ENCODE results near the gene TSC22D4. TPM values are rescaled to one million over a fixed set of nuclear protein-coding genes. Genes with fewer than 3 reads are reported as not detected.

TSC22D4 gene
- total RNA-seq, 4 donors from 2014 or later: 26.2 to 51.4 (median 33.1) TPM

- Histone ChIP-seq H3K4me3 (peak overlapping the region; percentile 76 to 85 (median 80)), H3K4me1 (peaks cover 23 to 37% (median 35%) of the 10 kb centered on the region in 4 donors), H3K36me3 (peaks cover 0 to 20% (median 15%) of the 10 kb centered on the region in 4 donors), H3K27ac (replicated peaks in 1 of 4) (peak overlapping the region; percentile 97 to 100 (median 98)), H3K27me3 (peaks cover 0 to 6% (median 0%) of the 10 kb centered on the region in 4 donors), H3K9me3 (no peaks in the 10 kb centered on the region)
- TF ChIP-seq EP300 (IDR thresholded peaks at IDR 0.05): no peak
- no peak for TF ChIP-seq POLR2AphosphoS5 (IDR thresholded peaks at IDR 0.05)
- TF ChIP-seq POLR2A (IDR thresholded peaks at IDR 0.05; ENCODE audit: low read depth): no peak
- TF ChIP-seq, protein P1, sequence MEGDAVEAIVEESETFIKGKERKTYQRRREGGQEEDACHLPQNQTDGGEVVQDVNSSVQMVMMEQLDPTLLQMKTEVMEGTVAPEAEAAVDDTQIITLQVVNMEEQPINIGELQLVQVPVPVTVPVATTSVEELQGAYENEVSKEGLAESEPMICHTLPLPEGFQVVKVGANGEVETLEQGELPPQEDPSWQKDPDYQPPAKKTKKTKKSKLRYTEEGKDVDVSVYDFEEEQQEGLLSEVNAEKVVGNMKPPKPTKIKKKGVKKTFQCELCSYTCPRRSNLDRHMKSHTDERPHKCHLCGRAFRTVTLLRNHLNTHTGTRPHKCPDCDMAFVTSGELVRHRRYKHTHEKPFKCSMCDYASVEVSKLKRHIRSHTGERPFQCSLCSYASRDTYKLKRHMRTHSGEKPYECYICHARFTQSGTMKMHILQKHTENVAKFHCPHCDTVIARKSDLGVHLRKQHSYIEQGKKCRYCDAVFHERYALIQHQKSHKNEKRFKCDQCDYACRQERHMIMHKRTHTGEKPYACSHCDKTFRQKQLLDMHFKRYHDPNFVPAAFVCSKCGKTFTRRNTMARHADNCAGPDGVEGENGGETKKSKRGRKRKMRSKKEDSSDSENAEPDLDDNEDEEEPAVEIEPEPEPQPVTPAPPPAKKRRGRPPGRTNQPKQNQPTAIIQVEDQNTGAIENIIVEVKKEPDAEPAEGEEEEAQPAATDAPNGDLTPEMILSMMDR (IDR thresholded peaks at IDR 0.05): no peak
- intact Hi-C loops (cut with DNase I): no loop called here
- no peak for DNase-seq (ENCODE audit: extremely low spot score)
- WGBS: 51% methylated on average over 13 of the region's 16 CpGs
Observed at GRCh38 chr7:100427762-100428198, 51.2 kb downstream of the TSC22D4 start.

- Histone ChIP-seq H3K27me3 (peaks cover 0 to 6% (median 0%) of the 10 kb centered on the region in 4 donors), H3K4me3 (no peak overlapping the region), H3K4me1 (peaks cover 12 to 24% (median 23%) of the 10 kb centered on the region in 4 donors), H3K9me3 (no peaks in the 10 kb centered on the region), H3K36me3 (peaks cover 0 to 13% (median 7%) of the 10 kb centered on the region in 4 donors), H3K27ac (replicated peaks in 1 of 4) (no peak overlapping the region)
- no peak for DNase-seq (ENCODE audit: extremely low spot score)
- intact Hi-C loops (cut with DNase I): no loop called here
- no peak for TF ChIP-seq POLR2AphosphoS5 (IDR thresholded peaks at IDR 0.05)
- TF ChIP-seq, protein P1 (IDR thresholded peaks at IDR 0.05): no peak
- no peak for TF ChIP-seq POLR2A (IDR thresholded peaks at IDR 0.05; ENCODE audit: low read depth)
- no peak for TF ChIP-seq EP300 (IDR thresholded peaks at IDR 0.05)
Observed at GRCh38 chr7:100426516-100426915, 52.5 kb downstream of the TSC22D4 start.

GRCh38 chr7:100425347-100425746 lies 53.7 kb downstream of the TSC22D4 start:
- intact Hi-C loops (cut with DNase I): no loop called here
- no peak overlapping the region for H3K27ac ChIP-seq (replicated peaks in 1 of 4)
- no peak for DNase-seq (ENCODE audit: extremely low spot score)
- H3K4me1 ChIP-seq: peaks cover under 1 to 12% (median 11%) of the 10 kb centered on the region in 4 donors
- H3K36me3 ChIP-seq: peaks cover 0 to 4% (median 0%) of the 10 kb centered on the region in 4 donors
- 69% methylated on average over 1 of the region's 1 CpG for whole genome bisulfite sequencing
- TF ChIP-seq POLR2A (IDR thresholded peaks at IDR 0.05; ENCODE audit: low read depth) (no peak), POLR2AphosphoS5 (IDR thresholded peaks at IDR 0.05) (no peak), EP300 (IDR thresholded peaks at IDR 0.05) (no peak)
- TF ChIP-seq, protein P1 (IDR thresholded peaks at IDR 0.05): no peak
- no peaks in the 10 kb centered on the region for H3K9me3 ChIP-seq
- no peak overlapping the region for H3K4me3 ChIP-seq
- H3K27me3 ChIP-seq: peaks cover 0 to 6% (median 0%) of the 10 kb centered on the region in 4 donors

GRCh38 chr7:100423315-100423714 lies 55.7 kb downstream of the TSC22D4 start:
- DNase-seq (ENCODE audit: extremely low spot score): no peak
- WGBS: 91% methylated on average over 6 of the region's 6 CpGs
- Histone ChIP-seq H3K4me1 (peaks cover 0 to 9% (median 9%) of the 10 kb centered on the region in 4 donors), H3K9me3 (no peaks in the 10 kb centered on the region), H3K4me3 (no peak overlapping the region), H3K27me3 (no peaks in the 10 kb centered on the region), H3K27ac (replicated peaks in 1 of 4) (no peak overlapping the region), H3K36me3 (peaks cover 0 to 4% (median 0%) of the 10 kb centered on the region in 4 donors)
- TF ChIP-seq, protein P1 (IDR thresholded peaks at IDR 0.05): no peak
- TF ChIP-seq POLR2AphosphoS5 (IDR thresholded peaks at IDR 0.05): no peak
- TF ChIP-seq POLR2A (IDR thresholded peaks at IDR 0.05; ENCODE audit: low read depth): no peak
- no peak for TF ChIP-seq EP300 (IDR thresholded peaks at IDR 0.05)
- intact Hi-C loops (cut with DNase I): no loop called here
